Measurements from ENCODE around the gene RXRA.

RXRA gene

DNA sequence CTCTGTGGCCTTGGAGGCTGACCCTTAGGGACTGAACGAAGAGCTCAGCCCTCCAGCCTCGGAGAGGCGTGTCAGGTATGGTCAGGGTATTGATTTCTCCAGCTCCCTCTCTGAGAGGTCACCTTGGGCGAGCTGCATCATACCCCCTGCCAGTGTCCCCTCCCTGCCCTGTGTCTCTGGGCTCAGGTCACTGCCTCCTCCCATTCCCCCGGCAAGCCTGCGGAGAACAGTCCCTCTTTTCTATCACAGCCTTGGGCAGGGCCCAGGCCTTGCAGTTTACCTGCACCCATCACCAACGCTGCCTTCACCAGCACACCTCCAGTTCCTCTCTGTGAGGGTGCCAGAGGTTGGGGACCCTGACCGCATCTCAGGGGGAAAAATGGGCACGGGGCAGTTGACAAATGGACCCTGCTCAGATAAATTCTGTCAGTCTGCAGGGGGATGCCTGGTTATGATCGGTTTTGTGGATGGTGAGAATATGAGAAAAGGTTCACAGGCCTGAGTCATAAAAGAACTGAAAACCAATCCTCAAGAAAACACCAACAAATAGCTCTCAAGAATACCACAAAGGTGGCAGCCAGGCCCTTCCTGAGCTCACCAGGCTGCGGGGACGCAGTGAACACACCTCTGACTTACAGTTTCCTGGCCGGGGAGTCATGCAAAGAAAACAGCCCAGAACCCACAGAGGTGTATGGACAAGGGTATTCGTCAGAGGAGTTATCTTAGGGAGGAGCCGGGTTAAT is 24.7 kb upstream of the RXRA start:
- H3K4me2 ChIP-seq (ENCODE audit: low read length), result no peak overlapping the region
- no peaks in the 10 kb centered on the region for H3K4me1 ChIP-seq (ENCODE audit: insufficient read depth, low read length, severe bottlenecking)
- no peak overlapping the region for H3K27ac ChIP-seq (ENCODE audit: low read depth, low read length, poor library complexity, severe bottlenecking)
- H3F3A ChIP-seq (ENCODE audit: insufficient read depth, low read length), result no peaks in the 10 kb centered on the region
- no peak for TF ChIP-seq CTCF (IDR thresholded peaks at IDR 0.05; ENCODE audit: low read length)
- no peak for TF ChIP-seq EZH2 (IDR thresholded peaks at IDR 0.05; ENCODE audit: borderline replicate concordance, low read length)
- H4K20me1 ChIP-seq (ENCODE audit: insufficient read depth, low read length), result no peaks in the 10 kb centered on the region
- no peak overlapping the region for H3K9ac ChIP-seq (ENCODE audit: low read length)
- H3K9me2 ChIP-seq (ENCODE audit: low read depth, low read length), result no peaks in the 10 kb centered on the region
- no peaks in the 10 kb centered on the region; the same call in 1 of the 2 replicates for H3K27me3 ChIP-seq (ENCODE audit: insufficient read depth, low read length)
- no peaks in the 10 kb centered on the region for H3K9me3 ChIP-seq (ENCODE audit: low read length)
- no peaks in the 10 kb centered on the region for H3K79me2 ChIP-seq (ENCODE audit: insufficient read depth, low read length)
- no peak overlapping the region for H3K4me3 ChIP-seq (ENCODE audit: low read depth, low read length, poor library complexity, severe bottlenecking)
- no peak overlapping the region for H2AFZ ChIP-seq (ENCODE audit: low read length)
- H3K36me3 ChIP-seq (ENCODE audit: insufficient read depth, low read length), result no peaks in the 10 kb centered on the region; the same call in 1 of the 2 replicates

DNA sequence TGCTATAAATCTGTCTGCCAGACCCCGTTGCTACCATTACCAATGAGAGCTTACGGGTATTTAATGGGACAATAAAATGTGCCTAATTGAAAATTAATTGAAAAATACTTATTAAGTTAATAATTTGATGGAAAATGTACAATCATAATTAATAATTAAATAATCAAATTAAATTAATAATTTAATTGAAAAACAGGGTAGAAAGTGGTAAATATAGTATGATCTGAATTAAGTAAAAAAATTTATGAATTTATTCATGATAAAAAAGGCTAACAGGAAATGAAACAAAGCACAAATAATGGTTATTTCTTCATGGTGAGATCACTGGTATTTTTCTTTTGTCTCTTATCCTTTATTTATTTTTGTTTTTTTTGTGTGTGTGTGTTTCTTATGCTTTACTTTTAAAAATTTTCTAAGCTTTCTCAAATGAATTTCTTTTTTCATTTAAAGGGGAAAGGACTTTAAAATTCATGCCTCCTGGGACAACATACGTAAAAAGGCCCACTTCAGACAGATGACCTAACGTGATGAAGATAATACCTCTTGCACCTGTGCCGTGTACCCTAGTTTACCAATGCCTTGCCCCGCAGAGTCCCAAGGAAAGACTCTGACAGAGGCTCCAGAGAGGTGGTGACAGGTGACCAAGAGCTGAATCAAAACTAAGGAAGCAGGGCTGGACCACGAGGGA is 24.0 kb upstream of the RXRA start:
- Histone ChIP-seq H2AFZ (ENCODE audit: low read length) (no peak overlapping the region), H3K9ac (ENCODE audit: low read length) (no peak overlapping the region), H3K27ac (ENCODE audit: low read depth, low read length, poor library complexity, severe bottlenecking) (no peak overlapping the region), H3K79me2 (ENCODE audit: insufficient read depth, low read length) (no peaks in the 10 kb centered on the region), H3K9me2 (ENCODE audit: low read depth, low read length) (no peaks in the 10 kb centered on the region), H3K4me3 (ENCODE audit: low read depth, low read length, poor library complexity, severe bottlenecking) (no peak overlapping the region), H3K4me1 (ENCODE audit: insufficient read depth, low read length, severe bottlenecking) (no peaks in the 10 kb centered on the region), H3K27me3 (ENCODE audit: insufficient read depth, low read length) (no peaks in the 10 kb centered on the region; the same call in 1 of the 2 replicates), H4K20me1 (ENCODE audit: insufficient read depth, low read length) (no peaks in the 10 kb centered on the region), H3K36me3 (ENCODE audit: insufficient read depth, low read length) (no peaks in the 10 kb centered on the region; the same call in 1 of the 2 replicates), H3K9me3 (ENCODE audit: low read length) (no peaks in the 10 kb centered on the region), H3K4me2 (ENCODE audit: low read length) (no peak overlapping the region), H3F3A (ENCODE audit: insufficient read depth, low read length) (no peaks in the 10 kb centered on the region)
- TF ChIP-seq EZH2 (IDR thresholded peaks at IDR 0.05; ENCODE audit: borderline replicate concordance, low read length), result no peak
- TF ChIP-seq CTCF (IDR thresholded peaks at IDR 0.05; ENCODE audit: low read length), result no peak

DNA sequence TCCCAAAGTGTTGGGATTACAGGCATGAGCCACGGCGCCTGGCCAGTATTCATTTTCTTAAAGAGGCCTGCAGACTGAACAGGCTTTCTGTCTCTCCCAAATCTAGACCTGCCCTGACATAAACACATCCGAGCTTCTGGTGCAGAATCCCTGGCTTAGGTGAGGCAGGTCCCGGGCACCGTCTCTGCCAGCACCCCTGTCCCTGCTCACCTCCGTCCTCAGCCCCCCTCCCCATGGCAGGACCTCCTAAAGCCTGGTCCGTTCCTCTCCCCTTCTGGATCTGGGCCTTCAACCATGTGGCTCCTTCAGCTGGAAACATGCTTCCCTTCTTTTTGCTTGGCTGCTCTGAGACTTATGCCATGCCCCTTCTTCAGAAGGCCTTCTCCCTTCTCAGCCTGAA is 22.7 kb upstream of the RXRA start:
- H3K9ac ChIP-seq (ENCODE audit: low read length), result no peak overlapping the region
- no peaks in the 10 kb centered on the region for H3K79me2 ChIP-seq (ENCODE audit: insufficient read depth, low read length)
- H3F3A ChIP-seq (ENCODE audit: insufficient read depth, low read length), result no peaks in the 10 kb centered on the region
- H4K20me1 ChIP-seq (ENCODE audit: insufficient read depth, low read length), result no peaks in the 10 kb centered on the region
- H2AFZ ChIP-seq (ENCODE audit: low read length), result no peak overlapping the region
- no peaks in the 10 kb centered on the region for H3K9me3 ChIP-seq (ENCODE audit: low read length)
- H3K27ac ChIP-seq (ENCODE audit: low read depth, low read length, poor library complexity, severe bottlenecking), result no peak overlapping the region
- H3K4me3 ChIP-seq (ENCODE audit: low read depth, low read length, poor library complexity, severe bottlenecking), result no peak overlapping the region
- H3K27me3 ChIP-seq (ENCODE audit: insufficient read depth, low read length), result no peaks in the 10 kb centered on the region; the same call in 1 of the 2 replicates
- TF ChIP-seq CTCF (IDR thresholded peaks at IDR 0.05; ENCODE audit: low read length), result no peak
- TF ChIP-seq EZH2 (IDR thresholded peaks at IDR 0.05; ENCODE audit: borderline replicate concordance, low read length), result no peak
- H3K9me2 ChIP-seq (ENCODE audit: low read depth, low read length), result no peaks in the 10 kb centered on the region
- no peak overlapping the region for H3K4me2 ChIP-seq (ENCODE audit: low read length)
- no peaks in the 10 kb centered on the region for H3K4me1 ChIP-seq (ENCODE audit: insufficient read depth, low read length, severe bottlenecking)
- H3K36me3 ChIP-seq (ENCODE audit: insufficient read depth, low read length), result no peaks in the 10 kb centered on the region; the same call in 1 of the 2 replicates
